Fibroblast of upper back skin (primary cell): Measurements from ENCODE around the gene ZNF747.
"Not testable (repeated sequence)": the region's sequence is repeated elsewhere in the genome, so short reads cannot be mapped to it uniquely, and the experiment has no call there.

Experiments
- DNase-seq: peaks from one replicate; pipeline ENCODE4 v3.0.0-alpha.2; 2013

The ZNF747 gene

GRCh38 chr16:30532285-30533145, 2.1 kb downstream of the ZNF747 start:
- DNase-seq, result no peak

- DNase-seq, result no peak
These were observed 4.3 kb downstream of the ZNF747 start for GRCh38 chr16:30530163-30531037.

GRCh38 chr16:30528799-30529457, 5.7 kb downstream of the ZNF747 start:
- DNase-seq, result no peak

GRCh38 chr16:30527635-30528178, 7.0 kb downstream of the ZNF747 start:
- DNase-seq, result no peak

GRCh38 chr16:30526823-30527634, 7.6 kb downstream of the ZNF747 start:
- peak; percentile 98 for DNase-seq

- no peak for DNase-seq
These were observed 8.4 kb downstream of the ZNF747 start, which contains the start of gene ZNF768 for GRCh38 chr16:30526137-30526822. Gene ZNF768 (minus strand): TSS chr16:30526566. CDS start chr16:30526413, 153 bp downstream.

GRCh38 chr16:30525844-30526136, 8.9 kb downstream of the ZNF747 start:
- DNase-seq, result no peak

GRCh38 chr16:30524575-30525568, 9.8 kb downstream of the ZNF747 start:
- no peak for DNase-seq

GRCh38 chr16:30523768-30524574, 10.7 kb downstream of the ZNF747 start:
- DNase-seq, result no peak

- DNase-seq, result not testable (repeated sequence)
These were observed 11.8 kb downstream of the ZNF747 start for GRCh38 chr16:30522702-30523463.

GRCh38 chr16:30521873-30522641, 12.6 kb downstream of the ZNF747 start:
- DNase-seq, result no peak

- DNase-seq, result no peak
These were observed 13.2 kb downstream of the ZNF747 start for GRCh38 chr16:30521476-30521872.

- no peak for DNase-seq
These were observed 15.3 kb downstream of the ZNF747 start for GRCh38 chr16:30519120-30520049.

GRCh38 chr16:30518552-30518951, 16.1 kb downstream of the ZNF747 start:
- DNase-seq, result no peak

GRCh38 chr16:30515275-30515674, 19.4 kb downstream of the ZNF747 start:
- no peak for DNase-seq

- no peak for DNase-seq
These were observed 23.1 kb downstream of the ZNF747 start for GRCh38 chr16:30511509-30511908.
